ENCODE data around the gene MRPL50.

The MRPL50 gene

GRCh38 chr9:101442736-101443135 lies 44.3 kb upstream of the MRPL50 start:
- no peak for ATAC-seq
- TF ChIP-seq ZFP3 (CRISPR knock-in tag; IDR thresholded peaks at IDR 0.05), result no peak
- TF ChIP-seq CREB5 (CRISPR knock-in tag; IDR thresholded peaks at IDR 0.05; ENCODE audit: low read depth), result no peak
- TF ChIP-seq PPARA (CRISPR knock-in tag; IDR thresholded peaks at IDR 0.05; ENCODE audit: borderline replicate concordance), result no peak
- TF ChIP-seq ZNF8 (CRISPR knock-in tag; IDR thresholded peaks at IDR 0.05), result no peak
- TF ChIP-seq ESRRG (CRISPR knock-in tag; IDR thresholded peaks at IDR 0.05), result no peak
- no peak for TF ChIP-seq ZC3H10 (CRISPR knock-in tag; IDR thresholded peaks at IDR 0.05)
- TF ChIP-seq ZNF565 (CRISPR knock-in tag; conservative IDR thresholded peaks at IDR 0.05; ENCODE audit: low read depth), result no peak

GRCh38 chr9:101442318-101442717 lies 43.9 kb upstream of the MRPL50 start:
- TF ChIP-seq PATZ1 (CRISPR knock-in tag; IDR thresholded peaks at IDR 0.05; ENCODE audit: borderline replicate concordance), result no peak
- no peak for TF ChIP-seq ISL1 (CRISPR knock-in tag; IDR thresholded peaks at IDR 0.05)
- TF ChIP-seq PPARA (CRISPR knock-in tag; IDR thresholded peaks at IDR 0.05; ENCODE audit: borderline replicate concordance), result no peak
- no peak for TF ChIP-seq TOX (CRISPR knock-in tag; IDR thresholded peaks at IDR 0.05; ENCODE audit: borderline replicate concordance)
- TF ChIP-seq POU6F1 (CRISPR knock-in tag; IDR thresholded peaks at IDR 0.05; ENCODE audit: borderline replicate concordance, low read depth), result no peak
- no peak for TF ChIP-seq GLIS3 (CRISPR knock-in tag; IDR thresholded peaks at IDR 0.05)
- no peak for TF ChIP-seq CSDC2 (CRISPR knock-in tag; IDR thresholded peaks at IDR 0.05)
- no peak for TF ChIP-seq ARNTL (CRISPR knock-in tag; IDR thresholded peaks at IDR 0.05; ENCODE audit: borderline replicate concordance, low read depth)
- no peak for TF ChIP-seq ZNF8 (CRISPR knock-in tag; IDR thresholded peaks at IDR 0.05)
- no peak for TF ChIP-seq ZNF565 (CRISPR knock-in tag; conservative IDR thresholded peaks at IDR 0.05; ENCODE audit: low read depth)
- TF ChIP-seq OSR1 (CRISPR knock-in tag; IDR thresholded peaks at IDR 0.05), result no peak
- TF ChIP-seq BACH2 (CRISPR knock-in tag; IDR thresholded peaks at IDR 0.05; ENCODE audit: borderline replicate concordance), result no peak
- TF ChIP-seq ZFP3 (CRISPR knock-in tag; IDR thresholded peaks at IDR 0.05), result no peak
- no peak for TF ChIP-seq RARB (CRISPR knock-in tag; IDR thresholded peaks at IDR 0.05)
- TF ChIP-seq ZNF70 (CRISPR knock-in tag; IDR thresholded peaks at IDR 0.05), result no peak
- TF ChIP-seq TCF4 (CRISPR knock-in tag; IDR thresholded peaks at IDR 0.05; ENCODE audit: borderline replicate concordance), result no peak
- no peak for TF ChIP-seq CREB5 (CRISPR knock-in tag; IDR thresholded peaks at IDR 0.05; ENCODE audit: low read depth)
- no peak for TF ChIP-seq ZC3H10 (CRISPR knock-in tag; IDR thresholded peaks at IDR 0.05)
- TF ChIP-seq SNAI2 (CRISPR knock-in tag; IDR thresholded peaks at IDR 0.05), result no peak
- no peak for ATAC-seq

GRCh38 chr9:101440714-101441230 lies 42.4 kb upstream of the MRPL50 start:
- TF ChIP-seq ZNF8 (CRISPR knock-in tag; IDR thresholded peaks at IDR 0.05), result no peak
- TF ChIP-seq ESRRG (CRISPR knock-in tag; IDR thresholded peaks at IDR 0.05), result no peak
- TF ChIP-seq CSRNP3 (CRISPR knock-in tag; IDR thresholded peaks at IDR 0.05), result no peak
- TF ChIP-seq ISL1 (CRISPR knock-in tag; IDR thresholded peaks at IDR 0.05), result no peak
- no peak for TF ChIP-seq TCF4 (CRISPR knock-in tag; IDR thresholded peaks at IDR 0.05; ENCODE audit: borderline replicate concordance)
- no peak for TF ChIP-seq PPARA (CRISPR knock-in tag; IDR thresholded peaks at IDR 0.05; ENCODE audit: borderline replicate concordance)
- TF ChIP-seq POU6F1 (CRISPR knock-in tag; IDR thresholded peaks at IDR 0.05; ENCODE audit: borderline replicate concordance, low read depth), result no peak
- TF ChIP-seq ZNF565 (CRISPR knock-in tag; conservative IDR thresholded peaks at IDR 0.05; ENCODE audit: low read depth), result no peak
- TF ChIP-seq CSDC2 (CRISPR knock-in tag; IDR thresholded peaks at IDR 0.05), result no peak
- no peak for TF ChIP-seq OSR1 (CRISPR knock-in tag; IDR thresholded peaks at IDR 0.05)
- no peak for TF ChIP-seq GLIS3 (CRISPR knock-in tag; IDR thresholded peaks at IDR 0.05)
- no peak for ATAC-seq

Data from SK-N-SH treated with all-trans-retinoic acid at 6 μM for 48 hours (cell line).